Liver (tissue), 3 donors: ENCODE data around the gene UQCR11.

Experiments
- EGR1 ChIP-seq, 2 donors: IDR thresholded peaks; 2 replicates each; pipeline ENCODE4 v1.6.1; 2016 to 2018; ENCODE audit warnings: antibody characterized with exemption in 2 of 2, low read depth in 2 of 2
- JUND ChIP-seq, 2 donors: IDR thresholded peaks; 2 replicates each; pipeline ENCODE4 v1.6.1; 2016; ENCODE audit warnings: antibody characterized with exemption in 2 of 2
- RAD21 ChIP-seq, 2 donors: IDR thresholded peaks; 2 replicates each; pipeline ENCODE4 v1.6.1; 2016; ENCODE audit warnings: antibody characterized with exemption in 2 of 2, mild to moderate bottlenecking in 2 of 2
- RXRA ChIP-seq, 2 donors: IDR thresholded peaks; 2 replicates each; pipeline ENCODE4 v1.6.1; 2017 to 2018; ENCODE audit warnings: antibody characterized with exemption in 2 of 2, mild to moderate bottlenecking in 1 of 2
- SP1 ChIP-seq: IDR thresholded peaks from 2 replicates; pipeline ENCODE4 v1.6.1; 2018; ENCODE audit warnings: antibody characterized with exemption, mild to moderate bottlenecking
- TAF1 ChIP-seq: conservative IDR thresholded peaks from 2 replicates; pipeline ENCODE4 v1.6.1; 2016; ENCODE audit warnings: antibody characterized with exemption, mild to moderate bottlenecking
- YY1 ChIP-seq: IDR thresholded peaks from 2 replicates; pipeline ENCODE4 v1.6.1; 2016; ENCODE audit warnings: antibody characterized with exemption, mild to moderate bottlenecking
- TF ChIP-seq, protein P1 (sequence below): fragments of 150-350 bp; IDR thresholded peaks from 2 replicates; pipeline ENCODE4 v1.5.1; 2017; ENCODE audit warnings: improper control_type of control experiment, low read depth, low read length; ENCODE audit not compliant: missing input control
- TF ChIP-seq, protein P2 (sequence below): IDR thresholded peaks from 2 replicates; pipeline ENCODE4 v1.6.1; 2016; ENCODE audit warnings: antibody characterized with exemption
- TF ChIP-seq, protein P3 (sequence below): IDR thresholded peaks from 2 replicates; pipeline ENCODE4 v1.6.1; 2016; ENCODE audit warnings: antibody characterized with exemption, mild to moderate bottlenecking
- TF ChIP-seq, protein P4 (sequence below): IDR thresholded peaks from 2 replicates; pipeline ENCODE4 v1.6.1; 2016; ENCODE audit warnings: antibody characterized with exemption
- TF ChIP-seq, protein P5 (sequence below): IDR thresholded peaks from 2 replicates; pipeline ENCODE4 v1.6.1; 2016; ENCODE audit warnings: antibody characterized with exemption
- donor health status: healthy.
- donor health status: healthy.

DNA sequence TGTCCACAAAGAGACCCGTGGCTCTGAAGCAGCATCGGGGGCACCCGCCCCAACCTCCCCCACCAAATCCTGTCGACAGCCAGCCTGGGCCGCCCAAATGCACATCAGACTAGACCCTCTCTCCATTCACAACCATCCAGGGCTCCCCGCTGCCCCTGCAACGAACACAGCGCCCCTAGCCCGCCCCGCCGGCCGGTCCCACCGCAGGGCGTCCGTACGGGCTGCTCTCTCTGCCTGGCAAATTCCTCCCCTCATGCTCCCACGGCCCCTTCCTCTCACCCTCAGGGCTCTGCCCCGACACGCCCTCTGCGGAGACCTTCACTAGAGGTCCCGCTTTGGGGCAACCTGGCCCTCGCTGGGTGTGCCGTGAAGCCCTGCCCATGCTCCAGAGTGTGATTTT lies 40.0 kb upstream of the UQCR11 start:
- TF ChIP-seq, protein P1, sequence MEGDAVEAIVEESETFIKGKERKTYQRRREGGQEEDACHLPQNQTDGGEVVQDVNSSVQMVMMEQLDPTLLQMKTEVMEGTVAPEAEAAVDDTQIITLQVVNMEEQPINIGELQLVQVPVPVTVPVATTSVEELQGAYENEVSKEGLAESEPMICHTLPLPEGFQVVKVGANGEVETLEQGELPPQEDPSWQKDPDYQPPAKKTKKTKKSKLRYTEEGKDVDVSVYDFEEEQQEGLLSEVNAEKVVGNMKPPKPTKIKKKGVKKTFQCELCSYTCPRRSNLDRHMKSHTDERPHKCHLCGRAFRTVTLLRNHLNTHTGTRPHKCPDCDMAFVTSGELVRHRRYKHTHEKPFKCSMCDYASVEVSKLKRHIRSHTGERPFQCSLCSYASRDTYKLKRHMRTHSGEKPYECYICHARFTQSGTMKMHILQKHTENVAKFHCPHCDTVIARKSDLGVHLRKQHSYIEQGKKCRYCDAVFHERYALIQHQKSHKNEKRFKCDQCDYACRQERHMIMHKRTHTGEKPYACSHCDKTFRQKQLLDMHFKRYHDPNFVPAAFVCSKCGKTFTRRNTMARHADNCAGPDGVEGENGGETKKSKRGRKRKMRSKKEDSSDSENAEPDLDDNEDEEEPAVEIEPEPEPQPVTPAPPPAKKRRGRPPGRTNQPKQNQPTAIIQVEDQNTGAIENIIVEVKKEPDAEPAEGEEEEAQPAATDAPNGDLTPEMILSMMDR: no peak
- TF ChIP-seq RAD21 (IDR thresholded peaks at IDR 0.05) (no peak), TAF1 (no peak), JUND (IDR thresholded peaks at IDR 0.05) (no peak), SP1 (no peak), YY1 (no peak), EGR1 (IDR thresholded peaks at IDR 0.05; ENCODE audit: low read depth in 2 of 2) (no peak), RXRA (IDR thresholded peaks at IDR 0.05) (no peak)
- TF ChIP-seq, protein P2, sequence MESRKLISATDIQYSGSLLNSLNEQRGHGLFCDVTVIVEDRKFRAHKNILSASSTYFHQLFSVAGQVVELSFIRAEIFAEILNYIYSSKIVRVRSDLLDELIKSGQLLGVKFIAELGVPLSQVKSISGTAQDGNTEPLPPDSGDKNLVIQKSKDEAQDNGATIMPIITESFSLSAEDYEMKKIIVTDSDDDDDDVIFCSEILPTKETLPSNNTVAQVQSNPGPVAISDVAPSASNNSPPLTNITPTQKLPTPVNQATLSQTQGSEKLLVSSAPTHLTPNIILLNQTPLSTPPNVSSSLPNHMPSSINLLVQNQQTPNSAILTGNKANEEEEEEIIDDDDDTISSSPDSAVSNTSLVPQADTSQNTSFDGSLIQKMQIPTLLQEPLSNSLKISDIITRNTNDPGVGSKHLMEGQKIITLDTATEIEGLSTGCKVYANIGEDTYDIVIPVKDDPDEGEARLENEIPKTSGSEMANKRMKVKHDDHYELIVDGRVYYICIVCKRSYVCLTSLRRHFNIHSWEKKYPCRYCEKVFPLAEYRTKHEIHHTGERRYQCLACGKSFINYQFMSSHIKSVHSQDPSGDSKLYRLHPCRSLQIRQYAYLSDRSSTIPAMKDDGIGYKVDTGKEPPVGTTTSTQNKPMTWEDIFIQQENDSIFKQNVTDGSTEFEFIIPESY: no peak
- TF ChIP-seq, protein P3, sequence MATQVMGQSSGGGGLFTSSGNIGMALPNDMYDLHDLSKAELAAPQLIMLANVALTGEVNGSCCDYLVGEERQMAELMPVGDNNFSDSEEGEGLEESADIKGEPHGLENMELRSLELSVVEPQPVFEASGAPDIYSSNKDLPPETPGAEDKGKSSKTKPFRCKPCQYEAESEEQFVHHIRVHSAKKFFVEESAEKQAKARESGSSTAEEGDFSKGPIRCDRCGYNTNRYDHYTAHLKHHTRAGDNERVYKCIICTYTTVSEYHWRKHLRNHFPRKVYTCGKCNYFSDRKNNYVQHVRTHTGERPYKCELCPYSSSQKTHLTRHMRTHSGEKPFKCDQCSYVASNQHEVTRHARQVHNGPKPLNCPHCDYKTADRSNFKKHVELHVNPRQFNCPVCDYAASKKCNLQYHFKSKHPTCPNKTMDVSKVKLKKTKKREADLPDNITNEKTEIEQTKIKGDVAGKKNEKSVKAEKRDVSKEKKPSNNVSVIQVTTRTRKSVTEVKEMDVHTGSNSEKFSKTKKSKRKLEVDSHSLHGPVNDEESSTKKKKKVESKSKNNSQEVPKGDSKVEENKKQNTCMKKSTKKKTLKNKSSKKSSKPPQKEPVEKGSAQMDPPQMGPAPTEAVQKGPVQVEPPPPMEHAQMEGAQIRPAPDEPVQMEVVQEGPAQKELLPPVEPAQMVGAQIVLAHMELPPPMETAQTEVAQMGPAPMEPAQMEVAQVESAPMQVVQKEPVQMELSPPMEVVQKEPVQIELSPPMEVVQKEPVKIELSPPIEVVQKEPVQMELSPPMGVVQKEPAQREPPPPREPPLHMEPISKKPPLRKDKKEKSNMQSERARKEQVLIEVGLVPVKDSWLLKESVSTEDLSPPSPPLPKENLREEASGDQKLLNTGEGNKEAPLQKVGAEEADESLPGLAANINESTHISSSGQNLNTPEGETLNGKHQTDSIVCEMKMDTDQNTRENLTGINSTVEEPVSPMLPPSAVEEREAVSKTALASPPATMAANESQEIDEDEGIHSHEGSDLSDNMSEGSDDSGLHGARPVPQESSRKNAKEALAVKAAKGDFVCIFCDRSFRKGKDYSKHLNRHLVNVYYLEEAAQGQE: no peak
- TF ChIP-seq, protein P4, sequence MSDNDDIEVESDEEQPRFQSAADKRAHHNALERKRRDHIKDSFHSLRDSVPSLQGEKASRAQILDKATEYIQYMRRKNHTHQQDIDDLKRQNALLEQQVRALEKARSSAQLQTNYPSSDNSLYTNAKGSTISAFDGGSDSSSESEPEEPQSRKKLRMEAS: no peak
- TF ChIP-seq, protein P5, sequence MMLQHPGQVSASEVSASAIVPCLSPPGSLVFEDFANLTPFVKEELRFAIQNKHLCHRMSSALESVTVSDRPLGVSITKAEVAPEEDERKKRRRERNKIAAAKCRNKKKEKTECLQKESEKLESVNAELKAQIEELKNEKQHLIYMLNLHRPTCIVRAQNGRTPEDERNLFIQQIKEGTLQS: no peak
